PC-9 (cell line): Measurements from ENCODE around the gene PDE6D.

ENCODE experiments used
- CTCF ChIP-seq: fragments of 200-600 bp; sonication (generic); conservative IDR thresholded peaks from 2 replicates; pipeline ENCODE4 v1.6.1; 2017; ENCODE audit warnings: mixed run types, antibody characterized with exemption, mild to moderate bottlenecking, moderate library complexity
- EZH2 ChIP-seq: fragments of 200-600 bp; sonication (generic); IDR thresholded peaks from 2 replicates; pipeline ENCODE4 v1.8.0; 2017; ENCODE audit warnings: antibody characterized with exemption, low read depth

- TF ChIP-seq CTCF: no peak
- no peak for TF ChIP-seq EZH2
Measured at GRCh38 chr2:231709636-231709980, 71.5 kb downstream of the PDE6D start.
